Stimulated activated CD8-positive, alpha-beta memory T cell treated with anti-CD3 and anti-CD28 coated beads, Interleukin-4, amount 100 ng/mL, for 1 hour (primary cell): ENCODE measurements around the gene OR1L4.

Source experiments
- DNase-seq, 2 donors: peaks; one replicate each; pipeline ENCODE4 v3.0.0-alpha.2; 2020; ENCODE audit warnings: low read depth in 2 of 2, low spot score in 1 of 2

The OR1L4 gene, protein sequence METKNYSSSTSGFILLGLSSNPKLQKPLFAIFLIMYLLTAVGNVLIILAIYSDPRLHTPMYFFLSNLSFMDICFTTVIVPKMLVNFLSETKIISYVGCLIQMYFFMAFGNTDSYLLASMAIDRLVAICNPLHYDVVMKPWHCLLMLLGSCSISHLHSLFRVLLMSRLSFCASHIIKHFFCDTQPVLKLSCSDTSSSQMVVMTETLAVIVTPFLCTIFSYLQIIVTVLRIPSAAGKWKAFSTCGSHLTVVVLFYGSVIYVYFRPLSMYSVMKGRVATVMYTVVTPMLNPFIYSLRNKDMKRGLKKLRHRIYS

DNA sequence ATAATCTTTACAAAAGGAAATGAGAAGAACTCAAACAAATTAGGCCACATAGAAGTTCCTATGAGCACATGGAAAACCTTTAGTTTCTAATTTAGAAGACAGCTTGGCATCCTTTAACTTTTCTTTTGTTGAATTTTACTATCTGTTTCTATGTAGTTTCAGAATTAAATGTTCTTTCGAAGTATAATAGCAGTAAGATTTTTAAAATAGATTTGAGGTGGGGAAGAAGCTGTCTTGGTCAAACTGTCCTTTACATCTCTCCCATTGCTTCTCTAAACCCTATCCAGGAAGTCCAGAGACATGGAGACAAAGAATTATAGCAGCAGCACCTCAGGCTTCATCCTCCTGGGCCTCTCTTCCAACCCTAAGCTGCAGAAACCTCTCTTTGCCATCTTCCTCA, at the start of gene OR1L4:
Gene OR1L4 (plus strand): TSS at position 301 of the 400 bp plus-strand sequence. CDS start 0 bp downstream, at position 301.
- DNase-seq, result no peak

DNA sequence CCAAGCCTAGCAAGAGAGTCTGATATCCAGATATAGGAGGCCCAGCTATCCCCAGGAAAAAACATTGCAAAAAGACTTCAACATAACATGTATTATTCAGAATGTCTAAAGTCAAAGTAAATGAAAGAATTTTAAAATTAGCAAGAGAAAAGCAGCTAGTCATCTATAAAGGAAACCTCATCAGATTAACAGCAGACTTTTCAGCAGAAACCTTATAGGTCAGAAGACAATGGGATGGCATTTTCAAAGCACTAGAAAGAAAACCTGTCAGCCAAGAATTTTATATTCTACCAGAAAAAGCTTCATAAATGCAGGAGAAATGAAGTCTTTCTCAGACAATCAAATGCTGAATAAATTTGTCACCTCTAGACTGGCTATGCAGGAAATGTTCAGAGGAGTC, 38.9 kb upstream of the OR1L4 start:
- DNase-seq, result no peak

DNA sequence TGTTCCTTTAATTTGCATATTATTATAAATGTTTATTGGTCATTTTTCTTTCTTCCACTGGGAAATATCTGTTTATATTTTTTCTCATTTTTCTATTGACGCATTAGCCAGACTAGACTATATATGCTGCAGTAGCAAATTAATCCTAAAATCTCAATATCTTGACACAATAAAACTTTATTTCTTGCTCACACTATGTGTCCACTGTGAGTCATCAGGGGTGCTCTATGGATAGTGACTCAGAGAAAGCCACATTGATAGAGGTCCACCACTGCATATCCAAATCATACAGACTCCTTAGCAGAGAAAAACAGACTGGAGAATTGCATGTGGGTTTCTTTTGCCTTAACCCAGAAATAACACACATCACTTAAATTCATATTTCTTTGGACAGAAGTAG, 28.1 kb upstream of the OR1L4 start:
- no peak for DNase-seq

DNA sequence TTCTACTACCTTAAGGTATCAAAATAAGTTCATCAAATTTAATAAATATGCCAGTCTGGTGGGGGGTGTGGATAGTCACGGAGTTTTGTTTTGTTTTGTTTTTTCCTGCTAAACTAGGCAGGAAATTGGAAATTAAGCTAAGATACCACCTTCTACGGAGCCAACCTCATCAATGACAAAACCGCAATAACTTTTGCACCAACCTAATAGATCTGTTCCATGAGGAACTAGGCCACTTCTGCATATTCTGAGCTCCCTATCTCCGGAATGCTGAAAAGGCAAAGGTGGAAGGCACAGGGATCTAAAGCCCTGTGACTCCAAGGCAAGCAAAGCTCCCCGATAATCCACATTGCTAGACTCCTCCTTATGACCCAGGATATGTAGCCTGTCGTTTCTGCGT, 5.8 kb upstream of the OR1L4 start:
- DNase-seq, result no peak

DNA sequence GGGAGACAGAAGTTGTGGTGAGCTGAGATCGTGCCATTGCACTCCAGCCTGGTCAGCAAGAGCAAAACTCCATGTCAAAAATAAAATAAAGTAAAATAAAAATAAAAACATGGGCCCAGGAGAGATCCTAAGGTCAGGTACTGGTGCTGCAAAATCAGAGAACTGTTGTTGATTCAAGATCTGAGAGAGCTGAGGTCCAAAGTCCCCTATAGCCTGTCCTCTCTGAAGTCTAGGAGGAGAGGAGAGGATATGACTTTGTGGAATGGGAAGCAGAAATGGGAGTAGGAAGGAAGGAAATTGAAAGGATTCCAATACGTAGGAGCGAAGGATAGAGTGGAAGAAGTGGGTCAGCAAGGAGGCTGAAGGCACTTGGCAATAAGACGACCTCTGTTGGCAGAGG, 4.6 kb upstream of the OR1L4 start:
- no peak for DNase-seq

DNA sequence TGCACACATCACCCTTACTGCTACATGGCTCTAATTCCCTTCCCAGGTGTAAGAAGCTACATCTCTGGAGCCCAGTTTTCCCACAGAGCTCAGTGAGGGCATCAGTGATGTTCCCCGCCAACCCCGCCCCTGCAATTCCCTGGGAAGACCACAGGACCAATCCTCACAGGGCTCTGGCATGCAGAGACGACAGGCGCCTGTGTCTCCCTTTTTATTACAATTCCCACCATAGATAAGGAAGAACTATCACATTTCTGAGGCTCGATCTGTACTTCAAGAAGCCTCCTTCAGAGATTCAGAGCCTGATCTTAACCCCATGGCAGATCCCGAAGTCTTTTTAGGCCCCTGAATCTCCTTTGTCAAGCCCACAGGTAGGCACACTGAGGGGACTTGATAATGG, 18.2 kb downstream of the OR1L4 start, which contains the start of gene OR1L6:
Gene OR1L6 (plus strand): TSS at position 301 of the 400 bp plus-strand sequence. CDS start 7,545 bp downstream, outside the sequence.
- DNase-seq, result no peak

DNA sequence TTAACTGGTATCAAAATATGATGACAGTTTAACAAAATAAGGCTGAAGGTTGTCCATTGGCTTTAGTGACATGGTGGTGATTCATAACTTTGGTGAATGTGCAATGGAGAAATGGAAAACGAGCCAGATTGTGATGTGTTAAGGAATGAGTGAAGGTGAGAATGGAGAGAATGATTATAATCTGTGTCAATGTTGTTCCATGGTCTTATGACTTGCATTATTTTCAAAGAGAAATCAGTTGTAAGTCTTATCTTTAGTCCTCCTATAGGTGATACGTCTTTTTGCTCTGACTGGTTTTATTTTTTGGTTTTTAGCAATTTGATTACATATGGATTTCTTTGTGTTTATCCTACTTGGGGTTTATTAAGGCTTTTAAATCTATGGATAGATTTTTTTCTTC, 31.0 kb downstream of the OR1L4 start:
- no peak for DNase-seq

DNA sequence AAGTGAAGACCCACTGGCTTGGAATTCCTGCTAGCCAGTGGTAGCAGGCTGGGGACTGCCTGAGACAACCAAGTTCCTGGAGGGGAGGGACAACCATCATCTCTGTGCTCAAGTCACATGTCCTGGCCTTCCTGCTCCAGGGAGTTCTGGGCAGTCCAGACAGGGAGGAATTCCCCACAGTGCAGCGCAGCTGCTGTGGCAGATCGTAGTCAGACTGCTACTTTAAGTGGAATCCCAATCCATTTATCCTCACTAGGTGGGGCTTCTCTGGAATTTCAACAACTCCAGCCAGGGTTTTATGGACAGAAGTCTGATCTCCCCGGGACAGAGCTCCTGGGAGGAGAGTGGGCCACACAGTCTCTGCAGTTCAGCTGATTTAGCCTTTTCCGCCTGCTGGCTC, 44.0 kb downstream of the OR1L4 start:
- no peak for DNase-seq
